ENCODE measurements around the gene STK32A.

STK32A gene

GRCh38 chr5:147426640-147427327 lies 192.0 kb downstream of the STK32A start:
- Histone ChIP-seq H3K27ac (ENCODE audit: low read depth, low read length) (no peak overlapping the region), H3K4me1 (ENCODE audit: control insufficient read depth, insufficient read depth, low read length) (peaks cover 3% of the 10 kb centered on the region; the same call in 1 of the 2 replicates), H3K9ac (ENCODE audit: low read length) (no peak overlapping the region), H3K4me3 (ENCODE audit: low read depth, low read length) (no peak overlapping the region), H3K27me3 (ENCODE audit: control insufficient read depth, insufficient read depth, low read length) (no peaks in the 10 kb centered on the region), H3K36me3 (ENCODE audit: control insufficient read depth, insufficient read depth, low read length) (peaks cover 55% of the 10 kb centered on the region), H3K9me3 (ENCODE audit: control insufficient read depth, insufficient read depth, low read depth, low read length) (no peaks in the 10 kb centered on the region)

- no peak overlapping the region for H3K27ac ChIP-seq (ENCODE audit: low read depth, low read length)
- peaks cover 12% of the 10 kb centered on the region; the same call in 1 of the 2 replicates for H3K4me1 ChIP-seq (ENCODE audit: control insufficient read depth, insufficient read depth, low read length)
- no peaks in the 10 kb centered on the region for H3K27me3 ChIP-seq (ENCODE audit: control insufficient read depth, insufficient read depth, low read length)
- H3K9me3 ChIP-seq (ENCODE audit: control insufficient read depth, insufficient read depth, low read depth, low read length) = no peaks in the 10 kb centered on the region
- H3K36me3 ChIP-seq (ENCODE audit: control insufficient read depth, insufficient read depth, low read length) = peaks cover 57% of the 10 kb centered on the region
- no peak overlapping the region for H3K9ac ChIP-seq (ENCODE audit: low read length)
- no peak overlapping the region for H3K4me3 ChIP-seq (ENCODE audit: low read depth, low read length)
Observed at GRCh38 chr5:147427521-147428401, 192.9 kb downstream of the STK32A start.

- peaks cover 43% of the 10 kb centered on the region for H3K36me3 ChIP-seq (ENCODE audit: control insufficient read depth, insufficient read depth, low read length)
- no peak overlapping the region for H3K9ac ChIP-seq (ENCODE audit: low read length)
- H3K27me3 ChIP-seq (ENCODE audit: control insufficient read depth, insufficient read depth, low read length) = no peaks in the 10 kb centered on the region
- no peaks in the 10 kb centered on the region for H3K9me3 ChIP-seq (ENCODE audit: control insufficient read depth, insufficient read depth, low read depth, low read length)
- H3K4me3 ChIP-seq (ENCODE audit: low read depth, low read length) = no peak overlapping the region
- H3K4me1 ChIP-seq (ENCODE audit: control insufficient read depth, insufficient read depth, low read length) = peaks cover 33% of the 10 kb centered on the region
- H3K27ac ChIP-seq (ENCODE audit: low read depth, low read length) = no peak overlapping the region
Observed at GRCh38 chr5:147430628-147431027, 195.8 kb downstream of the STK32A start.

GRCh38 chr5:147431586-147431985 lies 196.8 kb downstream of the STK32A start:
- H3K36me3 ChIP-seq (ENCODE audit: control insufficient read depth, insufficient read depth, low read length) = peaks cover 42% of the 10 kb centered on the region
- no peak overlapping the region for H3K9ac ChIP-seq (ENCODE audit: low read length)
- no peak overlapping the region; the same call in 1 of the 2 replicates for H3K27ac ChIP-seq (ENCODE audit: low read depth, low read length)
- H3K4me3 ChIP-seq (ENCODE audit: low read depth, low read length) = no peak overlapping the region
- peaks cover 39% of the 10 kb centered on the region for H3K4me1 ChIP-seq (ENCODE audit: control insufficient read depth, insufficient read depth, low read length)
- no peaks in the 10 kb centered on the region for H3K9me3 ChIP-seq (ENCODE audit: control insufficient read depth, insufficient read depth, low read depth, low read length)
- no peaks in the 10 kb centered on the region for H3K27me3 ChIP-seq (ENCODE audit: control insufficient read depth, insufficient read depth, low read length)

- H3K9me3 ChIP-seq (ENCODE audit: control insufficient read depth, insufficient read depth, low read depth, low read length) = no peaks in the 10 kb centered on the region
- H3K27ac ChIP-seq (ENCODE audit: low read depth, low read length) = no peak overlapping the region; the same call in 1 of the 2 replicates
Observed at GRCh38 chr5:147432323-147432722, 197.5 kb downstream of the STK32A start.

GRCh38 chr5:147434049-147434448 lies 199.2 kb downstream of the STK32A start:
- Histone ChIP-seq H3K27me3 (ENCODE audit: control insufficient read depth, insufficient read depth, low read length) (no peaks in the 10 kb centered on the region), H3K4me3 (ENCODE audit: low read depth, low read length) (no peak overlapping the region), H3K9ac (ENCODE audit: low read length) (no peak overlapping the region), H3K27ac (ENCODE audit: low read depth, low read length) (no peak overlapping the region), H3K4me1 (ENCODE audit: control insufficient read depth, insufficient read depth, low read length) (peaks cover 56% of the 10 kb centered on the region), H3K9me3 (ENCODE audit: control insufficient read depth, insufficient read depth, low read depth, low read length) (no peaks in the 10 kb centered on the region), H3K36me3 (ENCODE audit: control insufficient read depth, insufficient read depth, low read length) (peaks cover 42% of the 10 kb centered on the region)

More at GRCh38 chr5:147432323-147432722, 197.5 kb downstream of the STK32A start:
- H3K4me1 ChIP-seq (ENCODE audit: control insufficient read depth, insufficient read depth, low read length) = peaks cover 45% of the 10 kb centered on the region
- H3K27me3 ChIP-seq (ENCODE audit: control insufficient read depth, insufficient read depth, low read length) = no peaks in the 10 kb centered on the region
- H3K4me3 ChIP-seq (ENCODE audit: low read depth, low read length) = no peak overlapping the region
- no peak overlapping the region for H3K9ac ChIP-seq (ENCODE audit: low read length)
- H3K36me3 ChIP-seq (ENCODE audit: control insufficient read depth, insufficient read depth, low read length) = peaks cover 37% of the 10 kb centered on the region

- no peaks in the 10 kb centered on the region for H3K27me3 ChIP-seq (ENCODE audit: control insufficient read depth, insufficient read depth, low read length)
Observed at GRCh38 chr5:147436596-147436995, 201.8 kb downstream of the STK32A start.

GRCh38 chr5:147437161-147437596 lies 202.4 kb downstream of the STK32A start:
- H3K9ac ChIP-seq (ENCODE audit: low read length) = no peak overlapping the region
- H3K27ac ChIP-seq (ENCODE audit: low read depth, low read length) = no peak overlapping the region
- H3K27me3 ChIP-seq (ENCODE audit: control insufficient read depth, insufficient read depth, low read length) = no peaks in the 10 kb centered on the region
- no peaks in the 10 kb centered on the region for H3K9me3 ChIP-seq (ENCODE audit: control insufficient read depth, insufficient read depth, low read depth, low read length)
- peaks cover 74% of the 10 kb centered on the region for H3K4me1 ChIP-seq (ENCODE audit: control insufficient read depth, insufficient read depth, low read length)
- H3K36me3 ChIP-seq (ENCODE audit: control insufficient read depth, insufficient read depth, low read length) = peaks cover 33% of the 10 kb centered on the region
- no peak overlapping the region for H3K4me3 ChIP-seq (ENCODE audit: low read depth, low read length)

More at GRCh38 chr5:147436596-147436995, 201.8 kb downstream of the STK32A start:
- Histone ChIP-seq H3K36me3 (ENCODE audit: control insufficient read depth, insufficient read depth, low read length) (peaks cover 35% of the 10 kb centered on the region), H3K4me3 (ENCODE audit: low read depth, low read length) (no peak overlapping the region), H3K27ac (ENCODE audit: low read depth, low read length) (no peak overlapping the region), H3K4me1 (ENCODE audit: control insufficient read depth, insufficient read depth, low read length) (peaks cover 76% of the 10 kb centered on the region), H3K9me3 (ENCODE audit: control insufficient read depth, insufficient read depth, low read depth, low read length) (no peaks in the 10 kb centered on the region), H3K9ac (ENCODE audit: low read length) (no peak overlapping the region)
